ENCODE data around the gene AFG1L.
"Not testable (repeated sequence)": the region's sequence is repeated elsewhere in the genome, so short reads cannot be mapped to it uniquely, and the experiment has no call there.

AFG1L gene

GRCh38 chr6:108355120-108355519 lies 60.3 kb downstream of the AFG1L start:
- DNase-seq: no peak

- DNase-seq: no peak
Observed at GRCh38 chr6:108355890-108356289, 61.0 kb downstream of the AFG1L start.

GRCh38 chr6:108359901-108360882 lies 65.3 kb downstream of the AFG1L start:
- no peak for DNase-seq

- DNase-seq: no peak
Observed at GRCh38 chr6:108360919-108361311, 66.1 kb downstream of the AFG1L start.

- DNase-seq: no peak
Observed at GRCh38 chr6:108361312-108361932, 66.6 kb downstream of the AFG1L start.

- DNase-seq: no peak
Observed at GRCh38 chr6:108362455-108362854, 67.6 kb downstream of the AFG1L start.

- DNase-seq: no peak
Observed at GRCh38 chr6:108363113-108363512, 68.3 kb downstream of the AFG1L start.

GRCh38 chr6:108363889-108364313 lies 69.0 kb downstream of the AFG1L start:
- no peak for DNase-seq

GRCh38 chr6:108364470-108364869 lies 69.6 kb downstream of the AFG1L start:
- no peak for DNase-seq

- DNase-seq: no peak
Observed at GRCh38 chr6:108365478-108365877, 70.6 kb downstream of the AFG1L start.

GRCh38 chr6:108366236-108366635 lies 71.4 kb downstream of the AFG1L start:
- DNase-seq: no peak

- no peak for DNase-seq
Observed at GRCh38 chr6:108368431-108369030, 73.7 kb downstream of the AFG1L start.

GRCh38 chr6:108380876-108381275 lies 86.0 kb downstream of the AFG1L start:
- no peak for DNase-seq

- DNase-seq: no peak
Observed at GRCh38 chr6:108383981-108384380, 89.1 kb downstream of the AFG1L start.

- DNase-seq: not testable (repeated sequence)
Observed at GRCh38 chr6:108389190-108389589, 94.3 kb downstream of the AFG1L start.

- DNase-seq: no peak
Observed at GRCh38 chr6:108395297-108395696, 100.4 kb downstream of the AFG1L start.

- DNase-seq: no peak
Observed at GRCh38 chr6:108403236-108403635, 108.4 kb downstream of the AFG1L start.

- no peak for DNase-seq
Observed at GRCh38 chr6:108406943-108407342, 112.1 kb downstream of the AFG1L start.

GRCh38 chr6:108407904-108408827 lies 113.3 kb downstream of the AFG1L start:
- no peak for DNase-seq

- no peak for DNase-seq
Observed at GRCh38 chr6:108408861-108409260, 114.0 kb downstream of the AFG1L start.

GRCh38 chr6:108416047-108416833 lies 121.4 kb downstream of the AFG1L start:
- not testable (repeated sequence) for DNase-seq

GRCh38 chr6:108417027-108417426 lies 122.2 kb downstream of the AFG1L start:
- no peak for DNase-seq
